Stimulated activated CD8-positive, alpha-beta memory T cell treated with anti-CD3 and anti-CD28 coated beads, Interleukin-12 subunit alpha, Interleukin-12 subunit beta, amount 100 ng/mL, for 4 hours (primary cell): ENCODE results near the gene ABI1.
"Not testable (repeated sequence)": the region's sequence is repeated elsewhere in the genome, so short reads cannot be mapped to it uniquely, and the experiment has no call there.

Experiments
- DNase-seq: peaks from one replicate; pipeline ENCODE4 v3.0.0-alpha.2; 2020; ENCODE audit warnings: low read depth

ABI1 gene

GRCh38 chr10:26860443-26861204 is at the start of gene ABI1:
TSS of gene ABI1 (minus strand) at chr10:26860958. CDS start at chr10:26860863, 95 bp downstream.
- peak; percentile 96 for DNase-seq

- DNase-seq: no peak
These were observed 49.0 kb upstream of the ABI1 start for GRCh38 chr10:26909753-26910152.

- not testable (repeated sequence) for DNase-seq
These were observed 44.6 kb upstream of the ABI1 start for GRCh38 chr10:26905253-26905781.

- DNase-seq: no peak
These were observed 42.9 kb upstream of the ABI1 start for GRCh38 chr10:26903431-26904217.

- not testable (repeated sequence) for DNase-seq
These were observed 31.7 kb upstream of the ABI1 start for GRCh38 chr10:26892306-26892923.

- no peak for DNase-seq
These were observed 30.2 kb upstream of the ABI1 start for GRCh38 chr10:26890956-26891355.

GRCh38 chr10:26887611-26888215 is 27.0 kb upstream of the ABI1 start:
- DNase-seq: no peak

GRCh38 chr10:26881600-26882331 is 21.0 kb upstream of the ABI1 start:
- no peak for DNase-seq

GRCh38 chr10:26879744-26880143 is 19.0 kb upstream of the ABI1 start:
- no peak for DNase-seq

GRCh38 chr10:26870766-26871165 is 10.0 kb upstream of the ABI1 start:
- DNase-seq: no peak

- no peak for DNase-seq
These were observed 8.8 kb upstream of the ABI1 start for GRCh38 chr10:26869528-26869927.

- DNase-seq: no peak
These were observed 2.8 kb upstream of the ABI1 start for GRCh38 chr10:26863351-26864076.

- no peak for DNase-seq
These were observed 644 bp upstream of the ABI1 start for GRCh38 chr10:26861205-26861998.

- peak; percentile 41 for DNase-seq
These were observed 686 bp downstream of the ABI1 start for GRCh38 chr10:26860102-26860442.

- no peak for DNase-seq
These were observed 1.3 kb downstream of the ABI1 start for GRCh38 chr10:26859241-26860101.

- DNase-seq: no peak
These were observed 2.1 kb downstream of the ABI1 start for GRCh38 chr10:26858707-26859034.

GRCh38 chr10:26857991-26858706 is 2.6 kb downstream of the ABI1 start:
- DNase-seq: no peak

GRCh38 chr10:26857553-26857952 is 3.2 kb downstream of the ABI1 start:
- DNase-seq: not testable (repeated sequence)

- DNase-seq: no peak
These were observed 5.6 kb downstream of the ABI1 start for GRCh38 chr10:26855186-26855585.
